D721Med (cell line): ENCODE measurements around the gene IFNA17.
A peak's percentile ranks its signal among the peaks of the same experiment; 100 is the strongest.
"Not testable (repeated sequence)": the region's sequence is repeated elsewhere in the genome, so short reads cannot be mapped to it uniquely, and the experiment has no call there.

Experiments
- DNase-seq: peaks from one replicate; pipeline ENCODE4 v3.0.0; 2011; ENCODE audit warnings: low spot score; ENCODE audit not compliant: insufficient read length
- FAIRE-seq: peaks from 2 replicates; lab custom pipeline; 2011; peaks lifted over from hg19 to GRCh38; lab: Jason Lieb, UNC
- TF ChIP-seq, protein P1 (sequence below): IDR thresholded peaks from 2 replicates; pipeline ENCODE4 v1.5.1; 2012; ENCODE audit warnings: mild to moderate bottlenecking, control low read depth; ENCODE audit not compliant: insufficient read depth; ENCODE audit errors: missing control alignments

IFNA17 gene

DNA sequence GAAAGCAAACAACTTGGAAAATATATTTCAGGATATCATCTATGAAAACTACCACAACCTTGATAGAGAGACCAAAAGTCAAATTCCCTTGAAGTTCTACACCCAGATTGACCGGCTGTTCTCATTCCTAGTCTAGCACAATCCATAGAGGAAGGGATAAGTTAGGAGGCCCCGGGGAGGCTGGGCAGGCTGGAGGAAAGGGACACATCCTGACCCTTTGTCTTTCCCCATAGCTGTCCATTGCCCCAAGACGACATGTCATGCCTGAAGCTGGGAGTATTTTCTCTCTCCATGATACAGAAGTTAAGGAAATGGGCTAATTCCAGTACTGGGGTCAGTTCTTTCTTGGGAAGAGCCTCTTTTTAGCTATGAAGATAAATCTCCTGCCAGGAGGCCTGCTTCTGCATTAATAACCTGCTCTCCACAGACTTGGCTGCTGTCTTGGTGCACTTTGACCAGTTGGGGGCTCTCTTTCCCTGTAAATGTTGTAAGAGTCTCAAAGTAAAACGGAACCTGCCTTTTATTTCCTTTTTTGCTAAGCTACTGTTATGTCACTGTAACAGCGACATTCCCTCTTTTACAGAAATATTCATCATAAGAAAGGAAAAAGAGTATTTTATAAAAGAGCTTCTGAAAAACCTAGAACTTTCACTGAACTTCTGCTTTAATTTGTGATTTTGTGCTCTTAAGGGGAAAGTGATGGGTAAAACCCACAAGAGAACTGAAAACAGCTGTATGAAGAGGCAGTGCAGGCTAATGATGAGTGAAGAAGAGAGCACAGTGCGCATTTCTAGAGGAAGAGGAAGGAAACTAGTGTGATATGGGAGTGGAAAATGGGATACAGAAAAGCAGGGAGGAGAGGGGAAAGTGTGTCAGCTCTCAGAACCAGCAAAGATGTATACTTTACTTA, 32.9 kb downstream of the IFNA17 start:
- DNase-seq, FAIRE-seq: not testable (repeated sequence)
- TF ChIP-seq, protein P1, sequence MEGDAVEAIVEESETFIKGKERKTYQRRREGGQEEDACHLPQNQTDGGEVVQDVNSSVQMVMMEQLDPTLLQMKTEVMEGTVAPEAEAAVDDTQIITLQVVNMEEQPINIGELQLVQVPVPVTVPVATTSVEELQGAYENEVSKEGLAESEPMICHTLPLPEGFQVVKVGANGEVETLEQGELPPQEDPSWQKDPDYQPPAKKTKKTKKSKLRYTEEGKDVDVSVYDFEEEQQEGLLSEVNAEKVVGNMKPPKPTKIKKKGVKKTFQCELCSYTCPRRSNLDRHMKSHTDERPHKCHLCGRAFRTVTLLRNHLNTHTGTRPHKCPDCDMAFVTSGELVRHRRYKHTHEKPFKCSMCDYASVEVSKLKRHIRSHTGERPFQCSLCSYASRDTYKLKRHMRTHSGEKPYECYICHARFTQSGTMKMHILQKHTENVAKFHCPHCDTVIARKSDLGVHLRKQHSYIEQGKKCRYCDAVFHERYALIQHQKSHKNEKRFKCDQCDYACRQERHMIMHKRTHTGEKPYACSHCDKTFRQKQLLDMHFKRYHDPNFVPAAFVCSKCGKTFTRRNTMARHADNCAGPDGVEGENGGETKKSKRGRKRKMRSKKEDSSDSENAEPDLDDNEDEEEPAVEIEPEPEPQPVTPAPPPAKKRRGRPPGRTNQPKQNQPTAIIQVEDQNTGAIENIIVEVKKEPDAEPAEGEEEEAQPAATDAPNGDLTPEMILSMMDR = peak; percentile 55

DNA sequence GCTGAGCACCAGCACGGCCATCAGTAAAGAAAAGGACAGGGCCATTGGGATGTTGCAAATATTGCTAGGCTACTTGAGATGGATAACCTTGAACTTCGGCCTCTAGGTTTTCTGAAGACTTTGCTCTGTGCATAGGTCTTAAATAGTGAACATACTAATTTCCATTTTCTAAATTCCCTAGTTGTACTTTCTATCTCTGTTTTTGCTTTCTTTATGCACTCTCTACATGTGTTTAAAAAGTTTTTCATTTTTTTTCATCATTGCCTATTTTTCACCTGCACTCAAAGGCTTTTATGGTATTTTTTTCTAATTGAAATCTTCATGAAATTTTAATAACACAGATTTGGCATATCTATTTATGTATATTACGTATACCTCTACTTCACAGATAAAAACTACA, 40.5 kb downstream of the IFNA17 start, which contains the start of gene IFNA4:
IFNA4 (minus strand) TSS at position 101 of the 400 bp plus-strand sequence; CDS start at position 45, 56 bp downstream.
- FAIRE-seq, DNase-seq: not testable (repeated sequence)

DNA sequence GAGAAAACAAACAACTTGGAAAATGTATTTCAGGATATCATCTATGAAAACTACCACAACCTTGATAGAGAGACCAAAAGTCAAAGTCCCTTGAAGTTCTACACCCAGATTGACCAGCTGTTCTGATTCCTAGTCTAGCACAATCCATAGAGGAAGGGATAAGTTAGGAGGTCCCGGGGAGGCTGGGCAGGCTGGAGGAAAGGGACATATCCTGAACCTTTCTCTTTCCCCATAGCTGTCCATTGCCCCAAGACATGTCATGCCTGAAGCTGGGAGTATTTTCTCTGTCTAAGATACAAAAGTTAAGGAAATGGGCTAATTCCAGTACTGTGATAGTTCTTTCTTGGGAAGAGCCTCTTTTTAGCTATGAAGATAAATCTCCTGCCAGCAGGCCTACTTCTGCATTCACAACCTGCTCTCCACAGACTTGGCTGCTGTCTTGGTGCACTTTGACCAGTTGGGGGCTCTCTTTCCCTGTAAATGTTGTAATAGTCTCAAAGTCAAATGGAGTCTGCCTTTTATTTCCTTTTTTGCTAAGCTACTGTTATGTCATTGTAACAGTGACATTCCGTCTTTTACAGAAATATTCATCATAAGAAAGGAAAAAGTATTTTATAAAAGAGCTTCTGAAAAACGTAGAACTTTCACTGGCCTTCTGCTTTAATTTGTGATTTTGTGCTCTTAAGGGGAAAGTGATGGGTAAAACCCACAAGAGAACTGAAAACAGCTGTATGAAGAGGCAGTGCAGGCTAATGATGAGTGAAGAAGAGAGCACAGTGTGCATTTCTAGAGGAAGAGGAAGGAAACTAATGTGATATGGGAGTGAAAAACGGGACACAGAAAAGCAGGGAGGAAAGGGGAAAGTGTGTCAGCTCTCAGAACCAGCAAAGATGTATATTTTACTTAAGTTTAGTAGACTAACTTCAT, 44.9 kb downstream of the IFNA17 start:
- TF ChIP-seq, protein P1 = peak; percentile 39
- not testable (repeated sequence) for DNase-seq, FAIRE-seq
